Osteoblast (primary cell): ENCODE data around the gene MYBPH. TPM values are rescaled to one million over a fixed set of nuclear protein-coding genes. Genes with fewer than 3 reads are reported as not detected.

Source experiments
- DNase-seq: peaks from one replicate; pipeline ENCODE4 v3.0.0; 2011; ENCODE audit warnings: low spot score, mixed read lengths; ENCODE audit not compliant: insufficient read length; ENCODE audit errors: missing footprints
- H2AFZ ChIP-seq: 2 replicates; pipeline ENCODE4 v1.6.0; 2011; ENCODE audit warnings: mild to moderate bottlenecking, low read length
- H3K27ac ChIP-seq: 2 replicates; pipeline ENCODE4 v1.5.1; 2011; ENCODE audit warnings: mild to moderate bottlenecking, low read depth, low read length, moderate library complexity
- H3K27me3 ChIP-seq: 2 replicates; pipeline ENCODE4 v1.6.0; 2012; ENCODE audit warnings: mild to moderate bottlenecking, control low read depth, inconsistent platforms, low read length, moderate library complexity; ENCODE audit not compliant: insufficient read depth
- H3K36me3 ChIP-seq: 2 replicates; pipeline ENCODE4 v1.5.1; 2011; ENCODE audit warnings: mild to moderate bottlenecking, low read length, control low read depth, moderate library complexity; ENCODE audit not compliant: insufficient read depth
- H3K4me1 ChIP-seq: 2 replicates; pipeline ENCODE4 v1.5.1; 2011; ENCODE audit warnings: mild to moderate bottlenecking, low read length, control low read depth, moderate library complexity; ENCODE audit not compliant: insufficient read depth
- H3K4me2 ChIP-seq: 2 replicates; pipeline ENCODE4 v1.6.0; 2011; ENCODE audit warnings: mild to moderate bottlenecking, low read length; ENCODE audit not compliant: insufficient read depth
- H3K4me3 ChIP-seq: fragments of 200-600 bp; sonication (generic); 3 replicates; pipeline ENCODE4 v1.5.1; 2012; ENCODE audit warnings: mild to moderate bottlenecking, low read length, inconsistent platforms; ENCODE audit not compliant: insufficient read depth
- H3K79me2 ChIP-seq: 2 replicates; pipeline ENCODE4 v1.6.0; 2012; ENCODE audit warnings: mild to moderate bottlenecking, low read length, control low read depth, inconsistent platforms; ENCODE audit not compliant: insufficient read depth
- H3K9me3 ChIP-seq: 2 replicates; pipeline ENCODE4 v1.5.1; 2011; ENCODE audit warnings: low read depth, low read length, control low read depth
- H4K20me1 ChIP-seq: 2 replicates; pipeline ENCODE4 v1.6.0; 2012; ENCODE audit warnings: mild to moderate bottlenecking, low read length, control low read depth; ENCODE audit not compliant: insufficient read depth
- total RNA-seq: library from RNA; depleted of rRNA; stranded (reverse); fragments of >200 nt; gene quantifications from 2 replicates; pipeline ENCODE4 v1.2.3, GENCODE V29; 2012
- TF ChIP-seq, protein P1 (sequence below): IDR thresholded peaks from 2 replicates; pipeline ENCODE4 v1.5.1; 2011; ENCODE audit warnings: mild to moderate bottlenecking, low read depth, low read length, moderate library complexity; ENCODE audit errors: extremely low read depth

The MYBPH gene
- total RNA-seq, 1 donor = under 0.01 TPM

DNA sequence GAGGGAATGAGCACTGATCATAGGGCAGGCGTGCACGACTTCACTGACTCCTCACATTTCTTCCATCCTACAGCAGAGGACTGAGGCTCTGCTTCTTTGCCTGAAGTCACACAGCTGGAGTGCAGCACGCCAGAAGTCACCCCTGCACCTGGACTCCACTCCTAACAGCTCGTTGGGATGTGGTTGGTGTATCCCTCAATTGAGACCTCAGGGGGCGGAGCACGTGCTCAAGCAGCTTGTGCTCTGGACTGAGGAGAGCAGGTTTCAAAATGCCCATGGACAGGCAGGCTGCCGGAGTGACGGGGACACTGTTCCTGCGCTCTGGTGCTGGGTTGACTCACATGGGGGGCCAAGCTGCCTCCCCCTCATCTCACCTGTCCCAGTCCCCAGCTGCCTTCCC, 39.9 kb upstream of the MYBPH start:
- no peak overlapping the region for H3K27ac ChIP-seq
- no peak for DNase-seq
- no peak overlapping the region for H2AFZ ChIP-seq
- H3K4me2 ChIP-seq = no peak overlapping the region
- no peaks in the 10 kb centered on the region for H3K9me3 ChIP-seq
- peaks cover 6% of the 10 kb centered on the region for H3K4me1 ChIP-seq
- H3K4me3 ChIP-seq = no peak overlapping the region
- H3K27me3 ChIP-seq = peaks cover 17% of the 10 kb centered on the region
- TF ChIP-seq, protein P1, sequence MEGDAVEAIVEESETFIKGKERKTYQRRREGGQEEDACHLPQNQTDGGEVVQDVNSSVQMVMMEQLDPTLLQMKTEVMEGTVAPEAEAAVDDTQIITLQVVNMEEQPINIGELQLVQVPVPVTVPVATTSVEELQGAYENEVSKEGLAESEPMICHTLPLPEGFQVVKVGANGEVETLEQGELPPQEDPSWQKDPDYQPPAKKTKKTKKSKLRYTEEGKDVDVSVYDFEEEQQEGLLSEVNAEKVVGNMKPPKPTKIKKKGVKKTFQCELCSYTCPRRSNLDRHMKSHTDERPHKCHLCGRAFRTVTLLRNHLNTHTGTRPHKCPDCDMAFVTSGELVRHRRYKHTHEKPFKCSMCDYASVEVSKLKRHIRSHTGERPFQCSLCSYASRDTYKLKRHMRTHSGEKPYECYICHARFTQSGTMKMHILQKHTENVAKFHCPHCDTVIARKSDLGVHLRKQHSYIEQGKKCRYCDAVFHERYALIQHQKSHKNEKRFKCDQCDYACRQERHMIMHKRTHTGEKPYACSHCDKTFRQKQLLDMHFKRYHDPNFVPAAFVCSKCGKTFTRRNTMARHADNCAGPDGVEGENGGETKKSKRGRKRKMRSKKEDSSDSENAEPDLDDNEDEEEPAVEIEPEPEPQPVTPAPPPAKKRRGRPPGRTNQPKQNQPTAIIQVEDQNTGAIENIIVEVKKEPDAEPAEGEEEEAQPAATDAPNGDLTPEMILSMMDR = no peak
- H4K20me1 ChIP-seq = no peaks in the 10 kb centered on the region
- H3K36me3 ChIP-seq = no peaks in the 10 kb centered on the region
- no peaks in the 10 kb centered on the region for H3K79me2 ChIP-seq

DNA sequence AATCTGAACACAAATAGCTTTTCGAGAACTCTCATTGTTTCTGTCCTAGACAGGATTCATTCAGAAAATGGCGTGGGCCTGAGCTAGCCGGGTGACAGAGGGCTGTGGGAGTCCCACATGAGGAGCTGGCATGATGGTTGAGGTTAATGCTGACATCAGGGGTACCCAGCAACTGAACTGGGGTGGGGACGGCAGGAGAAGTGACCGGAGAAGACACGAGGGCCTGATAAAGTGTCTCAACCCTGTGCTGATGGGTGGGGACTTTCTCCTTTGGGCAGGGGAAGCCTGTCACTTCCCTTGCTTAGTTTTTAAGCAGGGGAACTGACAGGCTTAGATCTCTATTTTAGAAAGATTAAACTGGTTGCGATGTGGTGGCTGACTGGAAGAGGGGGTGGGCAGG, 39.2 kb upstream of the MYBPH start:
- Histone ChIP-seq H3K27ac (no peak overlapping the region), H3K36me3 (no peaks in the 10 kb centered on the region), H3K27me3 (peaks cover 12% of the 10 kb centered on the region), H4K20me1 (no peaks in the 10 kb centered on the region), H3K4me2 (no peak overlapping the region), H3K9me3 (no peaks in the 10 kb centered on the region), H3K4me3 (no peak overlapping the region), H2AFZ (no peak overlapping the region), H3K79me2 (no peaks in the 10 kb centered on the region), H3K4me1 (peaks cover 6% of the 10 kb centered on the region)
- TF ChIP-seq, protein P1 = no peak
- no peak for DNase-seq

DNA sequence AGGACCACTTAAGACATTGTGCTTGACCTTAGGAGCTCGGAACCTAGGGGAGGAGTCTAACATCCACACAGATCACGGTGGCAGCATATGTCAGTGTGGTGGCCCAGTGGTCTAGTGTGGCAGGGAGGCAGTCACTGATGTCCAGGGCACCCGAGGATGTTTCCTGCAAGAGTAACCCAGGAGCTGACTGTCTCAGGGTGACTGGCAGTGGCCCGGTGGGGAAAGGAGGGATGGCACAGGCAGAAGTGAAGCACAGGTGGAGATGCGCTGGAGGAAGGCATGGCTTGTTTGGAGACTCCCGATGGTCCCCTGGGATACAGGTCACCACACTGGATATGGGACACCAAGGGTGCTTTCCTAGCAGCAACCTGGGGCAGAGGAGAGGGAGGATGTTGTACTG, 37.5 kb upstream of the MYBPH start:
- Histone ChIP-seq H3K27me3 (peaks cover 2% of the 10 kb centered on the region), H4K20me1 (no peaks in the 10 kb centered on the region), H3K4me2 (no peak overlapping the region), H3K4me1 (peaks cover 6% of the 10 kb centered on the region), H3K9me3 (no peaks in the 10 kb centered on the region), H3K27ac (no peak overlapping the region), H3K79me2 (no peaks in the 10 kb centered on the region), H3K36me3 (no peaks in the 10 kb centered on the region), H2AFZ (no peak overlapping the region), H3K4me3 (no peak overlapping the region)
- DNase-seq = no peak
- TF ChIP-seq, protein P1 = no peak

DNA sequence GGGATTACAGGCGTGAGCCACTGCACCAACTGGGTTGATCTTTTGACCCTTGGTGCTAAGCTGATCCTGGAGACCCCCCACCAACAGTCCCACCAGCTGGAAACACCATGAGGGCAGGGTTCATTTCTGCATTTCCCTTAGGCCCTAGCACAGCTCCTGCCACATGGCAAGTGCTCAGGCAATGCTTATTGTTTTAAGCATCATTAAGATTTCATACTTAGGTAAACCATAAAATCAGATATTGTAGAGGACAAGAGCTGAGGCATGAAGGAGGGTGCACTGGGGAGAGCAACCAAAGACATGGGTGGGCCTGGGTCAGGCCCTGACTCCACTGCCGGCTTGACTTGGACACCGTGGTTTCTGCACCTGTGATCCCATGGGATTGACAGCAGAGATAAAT, 36.2 kb upstream of the MYBPH start:
- Histone ChIP-seq H2AFZ (no peak overlapping the region), H3K4me2 (no peak overlapping the region), H4K20me1 (no peaks in the 10 kb centered on the region), H3K36me3 (no peaks in the 10 kb centered on the region), H3K27me3 (no peaks in the 10 kb centered on the region), H3K4me3 (no peak overlapping the region), H3K9me3 (no peaks in the 10 kb centered on the region), H3K79me2 (no peaks in the 10 kb centered on the region), H3K4me1 (peaks cover 6% of the 10 kb centered on the region), H3K27ac (no peak overlapping the region)
- no peak for DNase-seq
- TF ChIP-seq, protein P1 = no peak
